HepG2 (cell line): ENCODE data around the gene PLEKHG4. TPM values are rescaled to one million over a fixed set of nuclear protein-coding genes. Genes with fewer than 3 reads are reported as not detected.

Source experiments
- ATAC-seq: fragments of 200-7000 bp; cut with Tn5 transposase; 3 replicates; pipeline ENCODE4 v1.9.1; 2020; ENCODE audit warnings: mild to moderate bottlenecking, moderate library complexity
- BruUV-seq: library from RNA; stranded (reverse); fragments of 400-500 nt; replicated peaks from 2 replicates; lab custom pipeline; 2021; lab: Mats Ljungman, UMichigan
- CTCF ChIA-PET: fragments of 300-600 bp; formaldehyde crosslinking; extraction: SDS; loops from one replicate; lab custom pipeline; 2021; ENCODE audit warnings: low total read pairs, inconsistent platforms, low intra/inter-chr PET ratio; lab: Yijun Ruan, JAX
- POLR2A ChIA-PET: fragments of 350-600 bp; sonication (Branson Sonifier 250); formaldehyde crosslinking; loops from one replicate; lab custom pipeline; 2020; ENCODE audit warnings: antibody characterized with exemption, inconsistent platforms; lab: Yijun Ruan, JAX
- DNase-seq: peaks from one replicate; pipeline ENCODE4 v3.0.0-alpha.2; 2015; ENCODE audit warnings: low spot score
- FAIRE-seq: peaks from 3 replicates; lab custom pipeline; 2011; peaks lifted over from hg19 to GRCh38; lab: Jason Lieb, UNC
- H2AFZ ChIP-seq: one replicate; pipeline ENCODE4 v1.6.1; 2011; ENCODE audit warnings: low read length, inconsistent platforms
- H3K27ac ChIP-seq: fragments of 300-600 bp; 3 replicates; pipeline ENCODE4 v1.8.0; 2011; ENCODE audit warnings: mixed run types, mild to moderate bottlenecking, mixed read lengths, low read length, inconsistent platforms; ENCODE audit not compliant: insufficient read depth; ENCODE audit errors: extremely low read length
- H3K27me3 ChIP-seq, 2 experiments: fragments of 200-600 bp in 1 of 2; 2 replicates in 1 of 2; 3 replicates in 1 of 2; pipeline versions ENCODE4 v1.6.0 to v1.8.0; 2011; ENCODE audit warnings: low read length in 2 of 2, mild to moderate bottlenecking in 2 of 2, moderate library complexity in 2 of 2, inconsistent platforms in 1 of 2; ENCODE audit not compliant: insufficient read depth in 2 of 2, control insufficient read depth in 1 of 2
- H3K36me3 ChIP-seq, 2 experiments: fragments of 200-600 bp in 1 of 2; replicated peaks in 1 of 2; 2 replicates in 1 of 2; 3 replicates in 1 of 2; pipeline versions ENCODE4 v1.5.1 to v1.8.0; 2011; ENCODE audit warnings: low read length in 2 of 2, inconsistent platforms in 1 of 2; ENCODE audit not compliant: insufficient read depth in 2 of 2, control insufficient read depth in 1 of 2
- H3K4me1 ChIP-seq: 2 replicates; pipeline ENCODE4 v1.5.1; 2012; ENCODE audit warnings: low read length, inconsistent platforms; ENCODE audit not compliant: insufficient read depth
- H3K4me2 ChIP-seq: 2 replicates; pipeline ENCODE4 v1.6.0; 2011; ENCODE audit warnings: low read depth, low read length, inconsistent platforms
- H3K4me3 ChIP-seq, 3 experiments: fragments of 200-600 bp in 1 of 3; sonication (generic), shearing (Covaris generic) in 1 of 3; replicated peaks in 1 of 3; 2 replicates each; pipeline ENCODE4 v1.5.1; 2011 to 2016; ENCODE audit warnings: low read length in 3 of 3, inconsistent platforms in 2 of 3, low read depth in 2 of 3, mild to moderate bottlenecking in 2 of 3, control low read depth in 1 of 3, mixed read lengths in 1 of 3; ENCODE audit not compliant: insufficient read depth in 1 of 3
- H3K79me2 ChIP-seq: one replicate; pipeline ENCODE4 v1.6.1; 2011; ENCODE audit warnings: low read length, inconsistent platforms; ENCODE audit not compliant: insufficient read depth
- H3K9ac ChIP-seq: 2 replicates; pipeline ENCODE4 v1.6.0; 2011; ENCODE audit warnings: mild to moderate bottlenecking, low read depth, low read length, inconsistent platforms; ENCODE audit not compliant: insufficient read depth
- H3K9me3 ChIP-seq: 2 replicates; pipeline ENCODE4 v1.5.1; 2012; ENCODE audit warnings: mild to moderate bottlenecking, low read length
- H4K20me1 ChIP-seq: 2 replicates; pipeline ENCODE4 v1.6.0; 2011; ENCODE audit warnings: inconsistent platforms, mild to moderate bottlenecking, low read length, moderate library complexity; ENCODE audit not compliant: insufficient read depth
- ATF6 ChIP-seq: sonication (generic); formaldehyde crosslinking; conservative IDR thresholded peaks from 2 replicates; pipeline ENCODE4 v1.4.0; 2020; ENCODE audit warnings: missing genetic modification reagents
- FOXA3 ChIP-seq: IDR thresholded peaks from 2 replicates; pipeline ENCODE4 v1.6.1; 2016; ENCODE audit warnings: missing genetic modification reagents, missing compliant biosample characterization
- NBN ChIP-seq: fragments of 450-650 bp; conservative IDR thresholded peaks from 2 replicates; pipeline ENCODE4 v1.6.1; 2017
- SRSF4 ChIP-seq: fragments of 200-400 bp; formaldehyde crosslinking; IDR thresholded peaks from one replicate; pipeline ENCODE4 v1.6.1; 2018; ENCODE audit warnings: mild to moderate bottlenecking, low read depth, low read length, moderate library complexity; ENCODE audit not compliant: poor library complexity, severe bottlenecking
- TCF7L2 ChIP-seq: IDR thresholded peaks from 2 replicates; pipeline ENCODE4 v1.6.1; 2011; ENCODE audit warnings: mild to moderate bottlenecking, low read depth, low read length, moderate library complexity
- TFAP4 ChIP-seq: sonication (generic); IDR thresholded peaks from 2 replicates; pipeline ENCODE4 v1.6.1; 2016; ENCODE audit warnings: low read depth, borderline replicate concordance
- ZBTB10 ChIP-seq: sonication (generic); formaldehyde crosslinking; IDR thresholded peaks from 2 replicates; pipeline ENCODE4 v1.4.0; 2020; ENCODE audit warnings: missing genetic modification reagents, borderline replicate concordance
- ZBTB7A ChIP-seq: sonication (generic); formaldehyde crosslinking; IDR thresholded peaks from 2 replicates; pipeline ENCODE4 v1.8.0; 2022; ENCODE audit warnings: mild to moderate bottlenecking, missing genetic modification reagents
- ZNF337 ChIP-seq: sonication (generic); formaldehyde crosslinking; IDR thresholded peaks from 2 replicates; pipeline ENCODE4 v1.5.1; 2020; ENCODE audit warnings: missing genetic modification reagents, low read depth, mild to moderate bottlenecking, borderline replicate concordance
- ZNF639 ChIP-seq: conservative IDR thresholded peaks from 2 replicates; pipeline ENCODE4 v1.6.1; 2018; ENCODE audit warnings: missing genetic modification reagents
- ZNF768 ChIP-seq: sonication (generic); formaldehyde crosslinking; IDR thresholded peaks from 2 replicates; pipeline ENCODE4 v1.4.0; 2020; ENCODE audit warnings: missing genetic modification reagents
- WGBS: methylation state at CpG from one replicate; pipeline ENCODE4 v1.1.6; 2017; ENCODE audit warnings: low lambda C conversion rate; 5-methylcytosine and 5-hydroxymethylcytosine counted together
- in situ Hi-C: cut with HindIII; loops from 2 replicates; pipeline ENCODE4 v1.10.0; 2017; ENCODE audit warnings: low pct_unique_long_range_greater_than_20kb; ENCODE audit not compliant: extremely low pct_ligation_motif_present
- intact Hi-C: fragments of 100-400 bp; cut with micrococcal nuclease; formaldehyde crosslinking; loops from one replicate; pipeline ENCODE4 v1.10.0; 2022; ENCODE audit not compliant: unreplicated experiment
- polyA plus RNA-seq, 8 experiments: library from polyadenylated mRNA; depleted of rRNA in 3 of 8; stranded (reverse) in 7 of 8; unstranded in 1 of 8; fragments of >200 nt; fragmentation: Illumina TruSeq in 4 of 8; extraction: Trizol in 4 of 8; gene quantifications; 2 replicates each; pipeline versions ENCODE4 v1.2.1 to v1.2.3, GENCODE V29; 2011 to 2016; ENCODE audit warnings: low read depth in 4 of 8, missing spikeins in 1 of 8, mixed read lengths in 1 of 8; ENCODE audit not compliant: insufficient read depth in 1 of 8
- total RNA-seq, 5 experiments: library from RNA; depleted of rRNA; stranded (reverse); fragments of >200 nt; fragmentation: Illumina TruSeq; extraction: Trizol; gene quantifications; 2 replicates each; pipeline ENCODE4 v1.2.3, GENCODE V29; 2016; ENCODE audit warnings: low read depth in 1 of 5

The PLEKHG4 gene
- total and polyA plus RNA-seq, 2 of the 13 experiments (the other 11 are each of a cell fraction or from before 2014, with no cell fraction given), result 7.1 to 13.6 TPM

GRCh38 chr16:67258161-67258835 is 21.0 kb upstream of the PLEKHG4 start:
- Histone ChIP-seq H3K9me3 (no peaks in the 10 kb centered on the region), H3K9ac (no peak overlapping the region), H3K36me3 (no peaks in the 10 kb centered on the region), H4K20me1 (no peaks in the 10 kb centered on the region), H2AFZ (no peak overlapping the region), H3K4me2 (no peak overlapping the region), H3K27me3 (peaks cover 0 to 10% of the 10 kb centered on the region in 2 experiments; a peak in 2 of 5 replicates), H3K4me3 (no peak overlapping the region), H3K27ac (no peak overlapping the region), H3K79me2 (no peaks in the 10 kb centered on the region), H3K4me1 (peaks cover 12% of the 10 kb centered on the region)
- in situ Hi-C loops, result no loop called here
- DNase-seq (no peak), FAIRE-seq (no peak), ATAC-seq (peak; percentile 33)
- ChIA-PET CTCF (no interaction called here), POLR2A (interaction anchor here (1.9 kb wide), 1 partner anchor 12 kb away, joined by 6 read pairs; the partner anchor contains the start of gene FHOD1)
- 25% methylated on average over 8 of the region's 11 CpGs for WGBS
- intact Hi-C loops, result no loop called here
- no TSS peak for BruUV-seq
- TF ChIP-seq ZNF337 (CRISPR knock-in tag) (no peak), ZBTB7A (no peak), ZNF768 (no peak), NBN (no peak), TCF7L2 (no peak), TFAP4 (peak; percentile 52), ZNF639 (CRISPR knock-in tag) (no peak), ATF6 (CRISPR knock-in tag) (no peak), SRSF4 (no peak), FOXA3 (CRISPR knock-in tag) (no peak), ZBTB10 (CRISPR knock-in tag) (no peak)
